Smooth muscle cell (in vitro differentiated cells): ENCODE measurements around the gene SRPX2. TPM values are rescaled to one million over a fixed set of nuclear protein-coding genes. Genes with fewer than 3 reads are reported as not detected.
A peak's percentile ranks its signal among the peaks of the same experiment; 100 is the strongest.

Experiments
- DNase-seq: peaks from one replicate; lab custom pipeline; 2025; ENCODE audit not compliant: unreplicated experiment; lab: John Stamatoyannopoulos, UW
- H2AFZ ChIP-seq: fragments of 200-600 bp; sonication (generic); 2 replicates; pipeline ENCODE4 v1.6.0; 2016; ENCODE audit warnings: antibody characterized with exemption, low read depth, mild to moderate bottlenecking
- H3F3A ChIP-seq: fragments of 200-600 bp; sonication (generic); 2 replicates; pipeline ENCODE4 v1.6.0; 2017; ENCODE audit warnings: antibody characterized with exemption, low read depth
- H3K27ac ChIP-seq: fragments of 200-600 bp; sonication (generic); 2 replicates; pipeline ENCODE4 v1.5.1; 2016; ENCODE audit warnings: low read depth, mild to moderate bottlenecking
- H3K27me3 ChIP-seq: fragments of 200-600 bp; sonication (generic); 2 replicates; pipeline ENCODE4 v1.6.1; 2016; ENCODE audit warnings: low read depth, mild to moderate bottlenecking
- H3K36me3 ChIP-seq: fragments of 200-600 bp; sonication (generic); 2 replicates; pipeline ENCODE4 v1.5.1; 2016; ENCODE audit warnings: low read depth
- H3K4me1 ChIP-seq: fragments of 200-600 bp; sonication (generic); 2 replicates; pipeline ENCODE4 v1.5.1; 2016; ENCODE audit warnings: low read depth
- H3K4me2 ChIP-seq: fragments of 200-600 bp; sonication (generic); 2 replicates; pipeline ENCODE4 v1.6.0; 2016; ENCODE audit warnings: mild to moderate bottlenecking
- H3K4me3 ChIP-seq: fragments of 200-600 bp; sonication (generic); 2 replicates; pipeline ENCODE4 v1.5.1; 2016; ENCODE audit warnings: mild to moderate bottlenecking
- H3K79me2 ChIP-seq: fragments of 200-600 bp; sonication (generic); 2 replicates; pipeline ENCODE4 v1.6.0; 2016; ENCODE audit warnings: low read depth, mild to moderate bottlenecking
- H3K9ac ChIP-seq: fragments of 200-600 bp; sonication (generic); 2 replicates; pipeline ENCODE4 v1.6.0; 2016; ENCODE audit warnings: low read depth
- H3K9me3 ChIP-seq: fragments of 200-600 bp; sonication (generic); replicated peaks from 2 replicates; pipeline ENCODE4 v1.5.1; 2016; ENCODE audit warnings: low read depth
- H4K20me1 ChIP-seq: fragments of 200-600 bp; sonication (generic); 2 replicates; pipeline ENCODE4 v1.6.0; 2016; ENCODE audit warnings: low read depth
- CTCF ChIP-seq: fragments of 200-600 bp; sonication (generic); IDR thresholded peaks from 2 replicates; pipeline ENCODE4 v1.5.1; 2017; ENCODE audit warnings: borderline replicate concordance, mild to moderate bottlenecking, antibody characterized with exemption; ENCODE audit not compliant: insufficient read depth, poor library complexity, severe bottlenecking
- WGBS: methylation state at CpG from one replicate; pipeline ENCODE4 v1.1.7; 2016; ENCODE audit warnings: low lambda C conversion rate; 5-methylcytosine and 5-hydroxymethylcytosine counted together
- polyA plus RNA-seq: library from polyadenylated mRNA; unstranded; fragments of >200 nt; fragmentation: Nextera tagmentation; extraction: Ambion mirVana; gene quantifications from 2 replicates; pipeline ENCODE4 v1.2.1, GENCODE V29; 2016
- total RNA-seq: library from RNA; depleted of rRNA; stranded (reverse); fragments of >200 nt; gene quantifications from 2 replicates; pipeline ENCODE4 v1.2.3, GENCODE V29; 2014

SRPX2 gene
- total and polyA plus RNA-seq, 2 experiments from 2014 or later = 118 to 215 TPM

GRCh38 chrX:100647739-100648138, 3.7 kb downstream of the SRPX2 start:
- H3K27ac ChIP-seq = peak overlapping the region; percentile 94
- peak overlapping the region; percentile 63 for H3K4me2 ChIP-seq
- H3K79me2 ChIP-seq = peaks cover 16% of the 10 kb centered on the region
- peaks cover under 1% of the 10 kb centered on the region for H3F3A ChIP-seq
- no peaks in the 10 kb centered on the region for H3K9me3 ChIP-seq
- no peak overlapping the region for H3K4me3 ChIP-seq
- peaks cover 11% of the 10 kb centered on the region for H3K4me1 ChIP-seq
- H3K36me3 ChIP-seq = no peaks in the 10 kb centered on the region
- WGBS = 27% methylated on average over 2 of the region's 2 CpGs
- H2AFZ ChIP-seq = no peak overlapping the region
- H3K27me3 ChIP-seq = no peaks in the 10 kb centered on the region
- DNase-seq = no peak
- H3K9ac ChIP-seq = peak overlapping the region; percentile 82
- TF ChIP-seq CTCF = no peak
- H4K20me1 ChIP-seq = no peaks in the 10 kb centered on the region

- Histone ChIP-seq H2AFZ (no peak overlapping the region), H3K79me2 (peaks cover 16% of the 10 kb centered on the region), H3K4me2 (peak overlapping the region; percentile 63), H3K4me3 (no peak overlapping the region), H3K27ac (peak overlapping the region; percentile 94), H4K20me1 (no peaks in the 10 kb centered on the region), H3F3A (peaks cover 3% of the 10 kb centered on the region), H3K9ac (peak overlapping the region; percentile 82), H3K4me1 (peaks cover 11% of the 10 kb centered on the region), H3K36me3 (no peaks in the 10 kb centered on the region), H3K9me3 (no peaks in the 10 kb centered on the region), H3K27me3 (no peaks in the 10 kb centered on the region)
- DNase-seq = peak; percentile 8
- no peak for TF ChIP-seq CTCF
- WGBS = 47% methylated on average over 8 of the region's 8 CpGs
Observed at GRCh38 chrX:100648458-100649417, 4.7 kb downstream of the SRPX2 start.

GRCh38 chrX:100649550-100650356, 5.8 kb downstream of the SRPX2 start:
- H3K9ac ChIP-seq = peak overlapping the region; percentile 82
- 36% methylated on average over 12 of the region's 12 CpGs for WGBS

More at GRCh38 chrX:100649550-100650356, 5.8 kb downstream of the SRPX2 start:
- peak overlapping the region; percentile 63 for H3K4me2 ChIP-seq
- peak overlapping the region; percentile 11 for H3K4me3 ChIP-seq
- H2AFZ ChIP-seq = no peak overlapping the region
- peak overlapping the region; percentile 94 for H3K27ac ChIP-seq
- H4K20me1 ChIP-seq = no peaks in the 10 kb centered on the region
- H3F3A ChIP-seq = peaks cover 3% of the 10 kb centered on the region
- no peak for TF ChIP-seq CTCF
- no peaks in the 10 kb centered on the region for H3K9me3 ChIP-seq
- peaks cover 11% of the 10 kb centered on the region for H3K4me1 ChIP-seq
- H3K27me3 ChIP-seq = no peaks in the 10 kb centered on the region
- H3K36me3 ChIP-seq = no peaks in the 10 kb centered on the region
- peaks cover 15% of the 10 kb centered on the region for H3K79me2 ChIP-seq
- DNase-seq = peak; percentile 15
